ENCODE data around the gene OR52I1. TPM values are rescaled to one million over a fixed set of nuclear protein-coding genes. Genes with fewer than 3 reads are reported as not detected.
A peak's percentile ranks its signal among the peaks of the same experiment; 100 is the strongest.

OR52I1 gene
- total RNA-seq, 1 experiment from 2014 or later, result not detected

DNA sequence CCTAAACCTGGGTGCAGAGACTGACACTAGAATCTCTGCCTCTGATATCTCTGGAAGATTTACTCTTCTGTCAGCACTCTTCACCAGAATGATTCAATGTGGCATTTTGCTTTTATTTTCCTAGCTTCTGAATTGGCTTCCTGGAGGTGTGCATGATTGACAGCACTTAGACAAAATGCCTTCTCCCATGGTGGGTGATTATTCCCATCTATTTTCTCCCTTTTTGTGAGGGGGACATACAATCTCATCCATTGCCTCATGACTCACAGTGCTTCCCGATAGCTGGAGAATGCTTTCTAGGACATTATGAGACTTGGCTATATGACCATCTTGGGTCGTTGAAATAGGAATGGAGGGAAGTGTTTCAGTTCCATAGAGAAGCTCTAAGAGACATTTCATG is 18.1 kb downstream of the OR52I1 start:
- DNase-seq (ENCODE audit: low spot score), result no peak

- no peak for DNase-seq (ENCODE audit: low spot score)
These were observed 22.1 kb downstream of the OR52I1 start for GRCh38 chr11:4615856-4616444.

GRCh38 chr11:4619514-4619913 is 25.7 kb downstream of the OR52I1 start:
- DNase-seq (ENCODE audit: low spot score), result no peak

GRCh38 chr11:4626207-4627099 is 32.6 kb downstream of the OR52I1 start:
- peak; percentile 82 for DNase-seq (ENCODE audit: low spot score)

- DNase-seq (ENCODE audit: low spot score), result no peak
These were observed 42.3 kb downstream of the OR52I1 start for GRCh38 chr11:4636136-4636535.

GRCh38 chr11:4636962-4637661 is 43.3 kb downstream of the OR52I1 start, which contains the start of gene OR51D1:
OR51D1 (plus strand) TSS chr11:4637477; CDS start chr11:4639791, 2,314 bp downstream.
- DNase-seq (ENCODE audit: low spot score), result peak; percentile 76

- DNase-seq (ENCODE audit: low spot score), result no peak
These were observed 43.8 kb downstream of the OR52I1 start for GRCh38 chr11:4637662-4638047.

DNA sequence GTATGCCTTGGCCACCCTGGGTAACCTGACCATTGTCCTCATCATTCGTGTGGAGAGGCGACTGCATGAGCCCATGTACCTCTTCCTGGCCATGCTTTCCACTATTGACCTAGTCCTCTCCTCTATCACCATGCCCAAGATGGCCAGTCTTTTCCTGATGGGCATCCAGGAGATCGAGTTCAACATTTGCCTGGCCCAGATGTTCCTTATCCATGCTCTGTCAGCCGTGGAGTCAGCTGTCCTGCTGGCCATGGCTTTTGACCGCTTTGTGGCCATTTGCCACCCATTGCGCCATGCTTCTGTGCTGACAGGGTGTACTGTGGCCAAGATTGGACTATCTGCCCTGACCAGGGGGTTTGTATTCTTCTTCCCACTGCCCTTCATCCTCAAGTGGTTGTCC is 46.1 kb downstream of the OR52I1 start:
- no peak for DNase-seq (ENCODE audit: low spot score)

GRCh38 chr11:4641501-4641900 is 47.7 kb downstream of the OR52I1 start:
- no peak for DNase-seq (ENCODE audit: low spot score)

- no peak for DNase-seq (ENCODE audit: low spot score)
These were observed 48.2 kb downstream of the OR52I1 start for GRCh38 chr11:4642043-4642442.

- no peak for DNase-seq (ENCODE audit: low spot score)
These were observed 49.2 kb downstream of the OR52I1 start for GRCh38 chr11:4643076-4643475.

- no peak for DNase-seq (ENCODE audit: low spot score)
These were observed 49.8 kb downstream of the OR52I1 start, which contains the start of gene OR51E1 for GRCh38 chr11:4643682-4644081. OR51E1 (plus strand) TSS chr11:4643982; CDS start chr11:4652527, 8,545 bp downstream.

DNA sequence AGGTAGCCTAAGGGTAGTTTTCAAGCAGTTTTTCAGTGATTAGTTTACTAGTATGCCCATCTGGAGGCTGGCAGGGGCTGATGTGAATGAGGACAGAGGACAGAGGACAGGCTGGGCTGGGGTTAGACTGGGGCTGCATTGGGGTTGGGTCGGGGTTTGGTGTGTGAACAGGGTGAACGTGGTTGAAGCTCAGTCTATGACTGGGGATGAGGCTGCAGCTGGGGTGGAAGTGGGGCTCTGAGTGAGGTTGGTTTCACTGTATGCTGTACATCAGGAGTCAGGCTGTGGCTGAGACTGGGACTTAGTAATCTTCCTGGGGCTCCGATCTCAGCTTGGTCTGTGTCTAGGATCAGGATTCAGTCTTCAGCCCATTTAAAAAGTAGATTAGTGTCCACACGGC is 50.4 kb downstream of the OR52I1 start:
- no peak for DNase-seq (ENCODE audit: low spot score)

Other genes starting within 250 kb of the OR52I1 start
- gene OR52B4, start 225.7 kb upstream of the OR52I1 start, total RNA-seq (2014; rRNA removed; shearing (Covaris generic)), result not detected in 2 replicates
- gene TRIM21, start 200.3 kb upstream of the OR52I1 start, total RNA-seq (2014; rRNA removed; shearing (Covaris generic)), result 34.9 and 40.5 TPM in 2 replicates
- not detected in 2 replicates for gene OR52K2, start 144.7 kb upstream of the OR52I1 start, total RNA-seq (2014; rRNA removed; shearing (Covaris generic))
- not detected in 2 replicates for gene OR52K1, start 111.4 kb upstream of the OR52I1 start, total RNA-seq (2014; rRNA removed; shearing (Covaris generic))
- not detected in 2 replicates for gene OR52M1, start 48.8 kb upstream of the OR52I1 start, total RNA-seq (2014; rRNA removed; shearing (Covaris generic))
- not detected in 2 replicates for gene OR52I2, start 12.3 kb upstream of the OR52I1 start, total RNA-seq (2014; rRNA removed; shearing (Covaris generic))
- 16.6 and 25.6 TPM in 2 replicates for gene TRIM68, start 14.2 kb downstream of the OR52I1 start, total RNA-seq (2014; rRNA removed; shearing (Covaris generic))
- gene OR51D1, start 43.4 kb downstream of the OR52I1 start, total RNA-seq (2014; rRNA removed; shearing (Covaris generic)), result not detected in 2 replicates
- gene OR51E1, start 49.9 kb downstream of the OR52I1 start, total RNA-seq (2014; rRNA removed; shearing (Covaris generic)), result not detected in 2 replicates
- gene OR51E2, start 103.8 kb downstream of the OR52I1 start, total RNA-seq (2014; rRNA removed; shearing (Covaris generic)), result 0.37 and 1.2 TPM in 2 replicates
- gene MMP26, start 110.7 kb downstream of the OR52I1 start, total RNA-seq (2014; rRNA removed; shearing (Covaris generic)), result not detected in 2 replicates
- not detected in 2 replicates for gene OR51F1, start 175.9 kb downstream of the OR52I1 start, total RNA-seq (2014; rRNA removed; shearing (Covaris generic))
- gene OR52R1, start 210.3 kb downstream of the OR52I1 start, total RNA-seq (2014; rRNA removed; shearing (Covaris generic)), result not detected in 2 replicates
- gene OR51F2, start 227.3 kb downstream of the OR52I1 start, total RNA-seq (2014; rRNA removed; shearing (Covaris generic)), result not detected in 2 replicates